GM23338 (cell line): ENCODE data around the gene DCN.

Experiments used
- CREB1 ChIP-seq: fragments of 250-450 bp; sonication (Bioruptor Pico); IDR thresholded peaks from 2 replicates; pipeline ENCODE4 v1.5.0; 2020; ENCODE audit warnings: low read depth, mild to moderate bottlenecking, moderate library complexity
- EZH2 ChIP-seq: fragments of 200-600 bp; sonication (generic); IDR thresholded peaks from one replicate; pipeline ENCODE4 v1.8.0; 2017; ENCODE audit warnings: antibody characterized with exemption, mild to moderate bottlenecking, low read depth; ENCODE audit not compliant: unreplicated experiment
- EZH2phosphoT487 ChIP-seq: fragments of 200-600 bp; sonication (generic); IDR thresholded peaks from one replicate; pipeline ENCODE4 v1.8.1; 2018; ENCODE audit warnings: antibody characterized with exemption; ENCODE audit not compliant: unreplicated experiment
- JUNB ChIP-seq: IDR thresholded peaks from one replicate; pipeline ENCODE4 v1.6.1; 2016; ENCODE audit warnings: antibody characterized with exemption; ENCODE audit not compliant: unreplicated experiment
- NANOG ChIP-seq: IDR thresholded peaks from 2 replicates; pipeline ENCODE4 v1.6.1; 2016; ENCODE audit warnings: antibody characterized with exemption, borderline replicate concordance
- POLR2AphosphoS5 ChIP-seq: IDR thresholded peaks from 2 replicates; pipeline ENCODE4 v1.6.1; 2016; ENCODE audit warnings: antibody characterized with exemption, low read depth
- STAT1 ChIP-seq: IDR thresholded peaks from one replicate; pipeline ENCODE4 v1.6.1; 2016; ENCODE audit warnings: antibody characterized with exemption; ENCODE audit not compliant: unreplicated experiment
- ZNF331 ChIP-seq: fragments of 250-450 bp; sonication (Bioruptor Pico); IDR thresholded peaks from 2 replicates; pipeline ENCODE4 v1.5.0; 2020; ENCODE audit warnings: low read depth, mild to moderate bottlenecking, moderate library complexity
- TF ChIP-seq, protein P1 (sequence below), 2 experiments: fragments of 200-600 bp in 1 of 2; sonication (generic) in 1 of 2; conservative IDR thresholded peaks; 2 replicates each; pipeline versions ENCODE4 v1.5.1 to v1.6.1; 2016 to 2017; ENCODE audit warnings: antibody characterized with exemption in 2 of 2, low read depth in 2 of 2, mild to moderate bottlenecking in 2 of 2, moderate library complexity in 1 of 2
- TF ChIP-seq, protein P2 (sequence below): IDR thresholded peaks from one replicate; pipeline ENCODE4 v1.6.1; 2018; ENCODE audit warnings: antibody characterized with exemption; ENCODE audit not compliant: unreplicated experiment
- TF ChIP-seq, protein P3 (sequence below): fragments of 250-450 bp; sonication (Bioruptor Pico); IDR thresholded peaks from 2 replicates; pipeline ENCODE4 v1.5.0; 2020; ENCODE audit warnings: mild to moderate bottlenecking, moderate library complexity
- TF ChIP-seq, protein P4 (sequence below): IDR thresholded peaks from 2 replicates; pipeline ENCODE4 v1.6.1; 2016; ENCODE audit warnings: antibody characterized with exemption

DNA sequence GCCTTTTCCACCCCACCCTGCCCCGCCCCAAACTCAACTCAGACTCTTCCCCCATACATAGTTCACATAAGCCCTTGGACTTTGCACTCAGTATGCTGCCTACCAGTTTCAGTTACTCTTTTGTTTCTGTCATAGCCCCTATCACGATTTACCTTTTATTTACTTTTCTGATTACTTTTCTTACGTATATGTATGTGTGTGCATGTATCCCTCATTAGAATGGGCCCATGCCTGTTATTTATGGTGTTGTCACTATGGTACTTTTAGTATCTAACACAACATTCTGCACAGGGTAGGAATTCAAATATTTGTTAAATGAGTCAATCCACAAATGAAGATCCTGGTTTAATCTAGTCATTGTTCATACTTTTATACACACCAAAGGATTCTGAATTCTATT, 54.9 kb downstream of the DCN start:
- TF ChIP-seq EZH2 (no peak), POLR2AphosphoS5 (no peak), NANOG (no peak), EZH2phosphoT487 (no peak), CREB1 (no peak), STAT1 (no peak), JUNB (no peak), ZNF331 (no peak)
- TF ChIP-seq, protein P1, sequence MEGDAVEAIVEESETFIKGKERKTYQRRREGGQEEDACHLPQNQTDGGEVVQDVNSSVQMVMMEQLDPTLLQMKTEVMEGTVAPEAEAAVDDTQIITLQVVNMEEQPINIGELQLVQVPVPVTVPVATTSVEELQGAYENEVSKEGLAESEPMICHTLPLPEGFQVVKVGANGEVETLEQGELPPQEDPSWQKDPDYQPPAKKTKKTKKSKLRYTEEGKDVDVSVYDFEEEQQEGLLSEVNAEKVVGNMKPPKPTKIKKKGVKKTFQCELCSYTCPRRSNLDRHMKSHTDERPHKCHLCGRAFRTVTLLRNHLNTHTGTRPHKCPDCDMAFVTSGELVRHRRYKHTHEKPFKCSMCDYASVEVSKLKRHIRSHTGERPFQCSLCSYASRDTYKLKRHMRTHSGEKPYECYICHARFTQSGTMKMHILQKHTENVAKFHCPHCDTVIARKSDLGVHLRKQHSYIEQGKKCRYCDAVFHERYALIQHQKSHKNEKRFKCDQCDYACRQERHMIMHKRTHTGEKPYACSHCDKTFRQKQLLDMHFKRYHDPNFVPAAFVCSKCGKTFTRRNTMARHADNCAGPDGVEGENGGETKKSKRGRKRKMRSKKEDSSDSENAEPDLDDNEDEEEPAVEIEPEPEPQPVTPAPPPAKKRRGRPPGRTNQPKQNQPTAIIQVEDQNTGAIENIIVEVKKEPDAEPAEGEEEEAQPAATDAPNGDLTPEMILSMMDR (conservative IDR thresholded peaks at IDR 0.05; ENCODE audit: low read depth in 2 of 2): no peak
- TF ChIP-seq, protein P2, sequence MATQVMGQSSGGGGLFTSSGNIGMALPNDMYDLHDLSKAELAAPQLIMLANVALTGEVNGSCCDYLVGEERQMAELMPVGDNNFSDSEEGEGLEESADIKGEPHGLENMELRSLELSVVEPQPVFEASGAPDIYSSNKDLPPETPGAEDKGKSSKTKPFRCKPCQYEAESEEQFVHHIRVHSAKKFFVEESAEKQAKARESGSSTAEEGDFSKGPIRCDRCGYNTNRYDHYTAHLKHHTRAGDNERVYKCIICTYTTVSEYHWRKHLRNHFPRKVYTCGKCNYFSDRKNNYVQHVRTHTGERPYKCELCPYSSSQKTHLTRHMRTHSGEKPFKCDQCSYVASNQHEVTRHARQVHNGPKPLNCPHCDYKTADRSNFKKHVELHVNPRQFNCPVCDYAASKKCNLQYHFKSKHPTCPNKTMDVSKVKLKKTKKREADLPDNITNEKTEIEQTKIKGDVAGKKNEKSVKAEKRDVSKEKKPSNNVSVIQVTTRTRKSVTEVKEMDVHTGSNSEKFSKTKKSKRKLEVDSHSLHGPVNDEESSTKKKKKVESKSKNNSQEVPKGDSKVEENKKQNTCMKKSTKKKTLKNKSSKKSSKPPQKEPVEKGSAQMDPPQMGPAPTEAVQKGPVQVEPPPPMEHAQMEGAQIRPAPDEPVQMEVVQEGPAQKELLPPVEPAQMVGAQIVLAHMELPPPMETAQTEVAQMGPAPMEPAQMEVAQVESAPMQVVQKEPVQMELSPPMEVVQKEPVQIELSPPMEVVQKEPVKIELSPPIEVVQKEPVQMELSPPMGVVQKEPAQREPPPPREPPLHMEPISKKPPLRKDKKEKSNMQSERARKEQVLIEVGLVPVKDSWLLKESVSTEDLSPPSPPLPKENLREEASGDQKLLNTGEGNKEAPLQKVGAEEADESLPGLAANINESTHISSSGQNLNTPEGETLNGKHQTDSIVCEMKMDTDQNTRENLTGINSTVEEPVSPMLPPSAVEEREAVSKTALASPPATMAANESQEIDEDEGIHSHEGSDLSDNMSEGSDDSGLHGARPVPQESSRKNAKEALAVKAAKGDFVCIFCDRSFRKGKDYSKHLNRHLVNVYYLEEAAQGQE: no peak
- TF ChIP-seq, protein P3, sequence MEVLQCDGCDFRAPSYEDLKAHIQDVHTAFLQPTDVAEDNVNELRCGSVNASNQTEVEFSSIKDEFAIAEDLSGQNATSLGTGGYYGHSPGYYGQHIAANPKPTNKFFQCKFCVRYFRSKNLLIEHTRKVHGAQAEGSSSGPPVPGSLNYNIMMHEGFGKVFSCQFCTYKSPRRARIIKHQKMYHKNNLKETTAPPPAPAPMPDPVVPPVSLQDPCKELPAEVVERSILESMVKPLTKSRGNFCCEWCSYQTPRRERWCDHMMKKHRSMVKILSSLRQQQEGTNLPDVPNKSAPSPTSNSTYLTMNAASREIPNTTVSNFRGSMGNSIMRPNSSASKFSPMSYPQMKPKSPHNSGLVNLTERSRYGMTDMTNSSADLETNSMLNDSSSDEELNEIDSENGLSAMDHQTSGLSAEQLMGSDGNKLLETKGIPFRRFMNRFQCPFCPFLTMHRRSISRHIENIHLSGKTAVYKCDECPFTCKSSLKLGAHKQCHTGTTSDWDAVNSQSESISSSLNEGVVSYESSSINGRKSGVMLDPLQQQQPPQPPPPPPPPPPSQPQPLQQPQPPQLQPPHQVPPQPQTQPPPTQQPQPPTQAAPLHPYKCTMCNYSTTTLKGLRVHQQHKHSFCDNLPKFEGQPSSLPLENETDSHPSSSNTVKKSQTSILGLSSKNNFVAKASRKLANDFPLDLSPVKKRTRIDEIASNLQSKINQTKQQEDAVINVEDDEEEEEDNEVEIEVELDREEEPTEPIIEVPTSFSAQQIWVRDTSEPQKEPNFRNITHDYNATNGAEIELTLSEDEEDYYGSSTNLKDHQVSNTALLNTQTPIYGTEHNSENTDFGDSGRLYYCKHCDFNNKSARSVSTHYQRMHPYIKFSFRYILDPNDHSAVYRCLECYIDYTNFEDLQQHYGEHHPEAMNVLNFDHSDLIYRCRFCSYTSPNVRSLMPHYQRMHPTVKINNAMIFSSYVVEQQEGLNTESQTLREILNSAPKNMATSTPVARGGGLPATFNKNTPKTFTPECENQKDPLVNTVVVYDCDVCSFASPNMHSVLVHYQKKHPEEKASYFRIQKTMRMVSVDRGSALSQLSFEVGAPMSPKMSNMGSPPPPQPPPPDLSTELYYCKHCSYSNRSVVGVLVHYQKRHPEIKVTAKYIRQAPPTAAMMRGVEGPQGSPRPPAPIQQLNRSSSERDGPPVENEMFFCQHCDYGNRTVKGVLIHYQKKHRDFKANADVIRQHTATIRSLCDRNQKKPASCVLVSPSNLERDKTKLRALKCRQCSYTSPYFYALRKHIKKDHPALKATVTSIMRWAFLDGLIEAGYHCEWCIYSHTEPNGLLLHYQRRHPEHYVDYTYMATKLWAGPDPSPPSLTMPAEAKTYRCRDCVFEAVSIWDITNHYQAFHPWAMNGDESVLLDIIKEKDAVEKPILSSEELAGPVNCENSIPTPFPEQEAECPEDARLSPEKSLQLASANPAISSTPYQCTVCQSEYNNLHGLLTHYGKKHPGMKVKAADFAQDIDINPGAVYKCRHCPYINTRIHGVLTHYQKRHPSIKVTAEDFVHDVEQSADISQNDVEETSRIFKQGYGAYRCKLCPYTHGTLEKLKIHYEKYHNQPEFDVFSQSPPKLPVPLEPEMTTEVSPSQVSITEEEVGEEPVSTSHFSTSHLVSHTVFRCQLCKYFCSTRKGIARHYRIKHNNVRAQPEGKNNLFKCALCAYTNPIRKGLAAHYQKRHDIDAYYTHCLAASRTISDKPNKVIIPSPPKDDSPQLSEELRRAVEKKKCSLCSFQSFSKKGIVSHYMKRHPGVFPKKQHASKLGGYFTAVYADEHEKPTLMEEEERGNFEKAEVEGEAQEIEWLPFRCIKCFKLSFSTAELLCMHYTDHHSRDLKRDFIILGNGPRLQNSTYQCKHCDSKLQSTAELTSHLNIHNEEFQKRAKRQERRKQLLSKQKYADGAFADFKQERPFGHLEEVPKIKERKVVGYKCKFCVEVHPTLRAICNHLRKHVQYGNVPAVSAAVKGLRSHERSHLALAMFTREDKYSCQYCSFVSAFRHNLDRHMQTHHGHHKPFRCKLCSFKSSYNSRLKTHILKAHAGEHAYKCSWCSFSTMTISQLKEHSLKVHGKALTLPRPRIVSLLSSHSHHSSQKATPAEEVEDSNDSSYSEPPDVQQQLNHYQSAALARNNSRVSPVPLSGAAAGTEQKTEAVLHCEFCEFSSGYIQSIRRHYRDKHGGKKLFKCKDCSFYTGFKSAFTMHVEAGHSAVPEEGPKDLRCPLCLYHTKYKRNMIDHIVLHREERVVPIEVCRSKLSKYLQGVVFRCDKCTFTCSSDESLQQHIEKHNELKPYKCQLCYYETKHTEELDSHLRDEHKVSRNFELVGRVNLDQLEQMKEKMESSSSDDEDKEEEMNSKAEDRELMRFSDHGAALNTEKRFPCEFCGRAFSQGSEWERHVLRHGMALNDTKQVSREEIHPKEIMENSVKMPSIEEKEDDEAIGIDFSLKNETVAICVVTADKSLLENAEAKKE (CRISPR knock-in tag): no peak
- TF ChIP-seq, protein P4, sequence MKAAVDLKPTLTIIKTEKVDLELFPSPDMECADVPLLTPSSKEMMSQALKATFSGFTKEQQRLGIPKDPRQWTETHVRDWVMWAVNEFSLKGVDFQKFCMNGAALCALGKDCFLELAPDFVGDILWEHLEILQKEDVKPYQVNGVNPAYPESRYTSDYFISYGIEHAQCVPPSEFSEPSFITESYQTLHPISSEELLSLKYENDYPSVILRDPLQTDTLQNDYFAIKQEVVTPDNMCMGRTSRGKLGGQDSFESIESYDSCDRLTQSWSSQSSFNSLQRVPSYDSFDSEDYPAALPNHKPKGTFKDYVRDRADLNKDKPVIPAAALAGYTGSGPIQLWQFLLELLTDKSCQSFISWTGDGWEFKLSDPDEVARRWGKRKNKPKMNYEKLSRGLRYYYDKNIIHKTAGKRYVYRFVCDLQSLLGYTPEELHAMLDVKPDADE: no peak
